Liver (tissue), 3 donors: ENCODE data around the gene SEMA3B.

ENCODE experiments used
- EGR1 ChIP-seq, 2 donors: IDR thresholded peaks; 2 replicates each; pipeline ENCODE4 v1.6.1; 2016 to 2018; ENCODE audit warnings: antibody characterized with exemption in 2 of 2, low read depth in 2 of 2
- FOXA2 ChIP-seq: IDR thresholded peaks from 2 replicates; pipeline ENCODE4 v1.6.1; 2016; ENCODE audit warnings: antibody characterized with exemption
- GABPA ChIP-seq, 2 donors: IDR thresholded peaks in 1 of 2; conservative IDR thresholded peaks in 1 of 2; 2 replicates each; pipeline ENCODE4 v1.6.1; 2016; ENCODE audit warnings: antibody characterized with exemption in 2 of 2, mild to moderate bottlenecking in 1 of 2, moderate library complexity in 1 of 2
- HNF4G ChIP-seq: IDR thresholded peaks from 2 replicates; pipeline ENCODE4 v1.6.1; 2016; ENCODE audit warnings: antibody characterized with exemption
- JUND ChIP-seq, 2 donors: IDR thresholded peaks; 2 replicates each; pipeline ENCODE4 v1.6.1; 2016; ENCODE audit warnings: antibody characterized with exemption in 2 of 2
- MAX ChIP-seq: IDR thresholded peaks from 2 replicates; pipeline ENCODE4 v1.6.1; 2016; ENCODE audit warnings: antibody characterized with exemption
- RAD21 ChIP-seq, 2 donors: IDR thresholded peaks; 2 replicates each; pipeline ENCODE4 v1.6.1; 2016; ENCODE audit warnings: antibody characterized with exemption in 2 of 2, mild to moderate bottlenecking in 2 of 2
- SP1 ChIP-seq: IDR thresholded peaks from 2 replicates; pipeline ENCODE4 v1.6.1; 2018; ENCODE audit warnings: antibody characterized with exemption, mild to moderate bottlenecking
- TAF1 ChIP-seq: conservative IDR thresholded peaks from 2 replicates; pipeline ENCODE4 v1.6.1; 2016; ENCODE audit warnings: antibody characterized with exemption, mild to moderate bottlenecking
- YY1 ChIP-seq: IDR thresholded peaks from 2 replicates; pipeline ENCODE4 v1.6.1; 2016; ENCODE audit warnings: antibody characterized with exemption, mild to moderate bottlenecking
- TF ChIP-seq, protein P1 (sequence below): fragments of 150-350 bp; IDR thresholded peaks from 2 replicates; pipeline ENCODE4 v1.5.1; 2017; ENCODE audit warnings: improper control_type of control experiment, low read depth, low read length; ENCODE audit not compliant: missing input control
- donor health status: healthy.
- donor health status: healthy.

DNA sequence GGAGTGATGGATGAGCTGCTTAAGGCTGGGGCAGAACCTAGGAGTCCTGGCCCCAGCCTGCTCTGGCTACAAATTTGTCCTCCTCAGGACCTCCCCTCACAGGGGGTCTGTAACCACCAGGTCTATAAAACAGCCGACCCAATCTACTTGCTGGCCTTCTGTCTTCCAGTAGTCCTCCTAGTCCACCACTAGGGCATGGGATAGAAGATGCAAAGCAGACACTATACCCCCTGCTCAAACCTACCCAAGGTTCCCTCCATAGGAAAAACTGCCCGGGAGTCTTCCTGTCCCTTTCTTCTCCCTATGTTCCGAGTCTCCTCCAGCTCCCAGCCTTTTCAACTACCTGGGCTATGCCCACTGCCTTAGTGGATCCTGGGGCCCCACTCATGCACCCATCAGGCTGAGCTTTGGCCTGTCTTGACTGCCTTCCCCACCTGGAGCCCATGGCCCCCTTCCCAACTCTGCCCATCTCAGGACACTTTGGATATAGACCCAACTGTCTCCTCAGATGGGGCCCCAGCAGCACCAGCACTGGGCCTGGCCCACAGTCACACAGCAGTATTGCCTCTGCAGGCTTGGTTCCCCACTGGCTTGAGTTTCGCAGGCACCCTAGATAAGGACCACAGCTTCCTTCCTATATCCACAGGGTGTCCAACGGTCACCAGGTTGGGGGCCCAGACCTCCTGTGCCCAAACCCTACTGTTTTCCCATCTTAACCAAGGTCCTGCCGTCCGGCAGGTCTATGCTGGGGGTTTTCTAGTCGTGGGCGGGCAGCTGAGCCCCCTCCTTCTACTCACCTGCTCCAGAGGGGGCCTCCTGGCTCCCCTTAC is 29.2 kb downstream of the SEMA3B start:
- TF ChIP-seq, protein P1, sequence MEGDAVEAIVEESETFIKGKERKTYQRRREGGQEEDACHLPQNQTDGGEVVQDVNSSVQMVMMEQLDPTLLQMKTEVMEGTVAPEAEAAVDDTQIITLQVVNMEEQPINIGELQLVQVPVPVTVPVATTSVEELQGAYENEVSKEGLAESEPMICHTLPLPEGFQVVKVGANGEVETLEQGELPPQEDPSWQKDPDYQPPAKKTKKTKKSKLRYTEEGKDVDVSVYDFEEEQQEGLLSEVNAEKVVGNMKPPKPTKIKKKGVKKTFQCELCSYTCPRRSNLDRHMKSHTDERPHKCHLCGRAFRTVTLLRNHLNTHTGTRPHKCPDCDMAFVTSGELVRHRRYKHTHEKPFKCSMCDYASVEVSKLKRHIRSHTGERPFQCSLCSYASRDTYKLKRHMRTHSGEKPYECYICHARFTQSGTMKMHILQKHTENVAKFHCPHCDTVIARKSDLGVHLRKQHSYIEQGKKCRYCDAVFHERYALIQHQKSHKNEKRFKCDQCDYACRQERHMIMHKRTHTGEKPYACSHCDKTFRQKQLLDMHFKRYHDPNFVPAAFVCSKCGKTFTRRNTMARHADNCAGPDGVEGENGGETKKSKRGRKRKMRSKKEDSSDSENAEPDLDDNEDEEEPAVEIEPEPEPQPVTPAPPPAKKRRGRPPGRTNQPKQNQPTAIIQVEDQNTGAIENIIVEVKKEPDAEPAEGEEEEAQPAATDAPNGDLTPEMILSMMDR, result peak; percentile 9
- no peak for TF ChIP-seq FOXA2
- TF ChIP-seq MAX, result no peak
- no peak for TF ChIP-seq JUND (IDR thresholded peaks at IDR 0.05)
- no peak for TF ChIP-seq TAF1
- no peak for TF ChIP-seq HNF4G
- no peak for TF ChIP-seq GABPA (IDR thresholded peaks at IDR 0.05 in 1 of 2, conservative IDR thresholded peaks at IDR 0.05 in 1 of 2)
- no peak for TF ChIP-seq EGR1 (IDR thresholded peaks at IDR 0.05; ENCODE audit: low read depth in 2 of 2)
- TF ChIP-seq RAD21 (IDR thresholded peaks at IDR 0.05), result no peak
- no peak for TF ChIP-seq YY1
- TF ChIP-seq SP1, result no peak
